HG02798 (cell line): Measurements from ENCODE around the gene SLC22A2.
"Not testable (repeated sequence)": the region's sequence is repeated elsewhere in the genome, so short reads cannot be mapped to it uniquely, and the experiment has no call there.

Experiments used
- ATAC-seq: cut with Tn5 transposase; IDR thresholded peaks from one replicate; pipeline ENCODE4 v1.9.1; 2021; ENCODE audit warnings: mild to moderate bottlenecking; ENCODE audit not compliant: unreplicated experiment, poor library complexity

Gene SLC22A2

GRCh38 chr6:160258346-160259142, at the start of gene SLC22A2:
SLC22A2 (minus strand) TSS chr6:160258821; CDS start chr6:160258757, 64 bp downstream.
- no peak for ATAC-seq

GRCh38 chr6:160305926-160306713, 47.5 kb upstream of the SLC22A2 start:
- ATAC-seq: no peak

DNA sequence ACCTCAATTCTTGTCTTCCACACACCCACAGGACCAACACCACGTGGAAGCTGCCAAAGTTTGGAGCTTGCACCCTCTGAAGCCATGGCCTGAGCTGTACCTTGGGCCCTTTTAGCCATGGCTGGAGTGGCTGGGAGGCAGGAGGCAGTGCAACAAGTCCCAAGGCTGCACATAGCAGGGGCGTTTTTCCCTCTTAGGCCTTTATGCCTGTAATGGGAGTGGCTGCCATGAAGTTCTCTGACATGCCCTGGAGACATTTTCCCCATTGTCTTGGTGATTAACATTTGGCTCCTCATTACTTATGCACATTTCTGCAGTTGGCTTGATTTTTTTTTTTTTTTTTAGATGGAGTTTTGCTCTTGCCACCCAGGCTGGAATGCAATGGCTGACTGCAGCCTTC, 45.2 kb upstream of the SLC22A2 start:
- ATAC-seq: no peak

- not testable (repeated sequence) for ATAC-seq
These were observed 43.9 kb upstream of the SLC22A2 start for GRCh38 chr6:160302431-160303082.

- ATAC-seq: no peak
These were observed 42.7 kb upstream of the SLC22A2 start for GRCh38 chr6:160301339-160301738.

DNA sequence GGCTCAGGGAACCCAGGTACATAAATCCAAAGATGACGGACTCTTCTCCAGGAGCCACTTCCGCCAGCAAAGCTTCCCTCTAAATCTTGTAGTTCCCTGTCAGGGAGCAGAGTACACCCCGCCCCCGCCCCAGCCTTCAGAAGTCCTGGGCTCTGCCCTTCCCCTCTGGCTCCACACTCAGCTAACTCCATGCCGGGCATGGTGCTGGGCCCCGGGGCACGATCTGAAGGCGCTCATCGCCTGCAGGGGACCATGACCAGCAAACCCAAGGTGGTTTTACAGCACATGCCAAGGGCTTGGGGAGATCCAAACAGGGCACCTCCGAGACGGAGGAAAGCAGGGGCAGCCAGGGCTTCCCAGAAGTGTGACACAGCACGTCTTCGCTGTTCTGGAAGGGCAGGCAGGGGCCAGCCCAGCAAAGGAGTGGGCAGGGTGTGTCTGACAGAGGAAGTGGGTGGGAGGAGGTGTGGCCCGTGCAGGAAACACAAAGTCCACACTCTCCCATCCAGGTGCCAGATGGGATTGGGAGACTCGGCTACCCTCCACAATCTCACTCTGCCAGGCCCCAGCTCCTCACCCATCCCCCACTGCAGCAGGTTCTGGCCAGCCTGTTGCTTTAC, 41.6 kb upstream of the SLC22A2 start:
- ATAC-seq: no peak

- ATAC-seq: no peak
These were observed 40.9 kb upstream of the SLC22A2 start for GRCh38 chr6:160299559-160299958.

DNA sequence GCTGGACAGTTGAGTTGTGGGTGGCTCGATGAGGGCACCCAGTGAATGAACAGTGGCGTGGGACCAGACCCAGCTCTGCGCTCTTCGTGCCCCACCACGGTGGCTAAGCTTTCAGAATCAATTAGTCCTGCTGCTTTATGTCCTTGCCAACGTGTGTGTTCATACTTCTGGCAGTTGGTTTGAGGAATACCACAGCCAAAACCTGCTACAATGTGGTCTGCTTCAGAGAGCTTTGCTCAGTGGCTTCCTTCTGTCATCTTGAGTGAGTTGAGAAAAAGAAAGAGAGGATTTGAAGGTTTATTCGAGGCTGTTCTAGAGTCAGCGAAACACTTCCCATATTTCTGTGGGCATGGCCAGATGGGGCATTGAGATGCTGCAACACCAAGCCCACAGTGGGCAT, 39.5 kb upstream of the SLC22A2 start:
- no peak for ATAC-seq

DNA sequence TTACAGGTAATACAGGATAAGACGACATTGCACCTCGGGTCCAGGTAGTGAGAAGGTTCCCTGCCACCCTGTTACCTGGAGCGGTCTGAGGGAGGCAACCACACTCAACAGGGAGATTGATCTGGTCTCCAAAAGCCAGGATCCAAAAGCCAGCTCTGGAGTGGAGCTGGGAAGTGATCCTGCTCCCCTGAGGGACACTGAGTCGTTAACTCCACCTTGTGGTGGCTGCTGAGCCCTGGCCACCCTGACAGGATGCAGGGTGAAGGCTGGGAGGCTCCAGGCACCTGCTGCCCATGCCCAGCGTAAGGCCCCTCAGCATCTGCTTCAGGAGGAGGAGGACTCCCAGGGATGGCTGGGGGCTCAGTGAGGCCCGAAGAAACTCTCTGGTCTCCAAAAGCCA, 38.7 kb upstream of the SLC22A2 start:
- ATAC-seq: no peak

- no peak for ATAC-seq
These were observed 35.2 kb upstream of the SLC22A2 start for GRCh38 chr6:160293844-160294243.

DNA sequence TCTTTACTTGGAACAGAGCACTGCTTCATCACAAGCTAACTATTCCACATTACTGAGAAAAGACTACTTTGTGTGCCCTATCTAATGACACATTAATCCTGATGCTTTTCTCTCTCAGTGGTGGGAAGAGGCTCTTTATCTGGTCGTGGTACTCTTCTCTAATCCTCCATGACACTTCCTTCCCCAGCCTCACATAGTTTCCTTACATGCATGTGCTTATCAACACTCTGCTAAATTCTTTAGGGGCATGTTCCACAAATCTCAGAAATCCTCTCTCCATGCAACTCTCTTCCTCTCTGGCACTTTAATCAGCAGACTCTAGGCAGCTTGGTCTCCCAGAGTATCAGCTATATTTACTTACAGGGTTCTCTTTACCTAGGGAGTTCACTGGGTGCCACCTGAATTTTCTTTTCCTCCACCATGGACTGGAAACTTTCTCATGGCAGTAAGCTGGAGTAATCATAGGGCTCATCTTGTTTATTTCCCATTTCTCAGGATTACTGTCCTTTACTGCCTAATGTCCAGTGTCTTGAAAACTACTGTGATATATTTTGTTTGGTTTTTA, 27.0 kb upstream of the SLC22A2 start:
- no peak for ATAC-seq

GRCh38 chr6:160284575-160284974, 26.0 kb upstream of the SLC22A2 start:
- no peak for ATAC-seq

DNA sequence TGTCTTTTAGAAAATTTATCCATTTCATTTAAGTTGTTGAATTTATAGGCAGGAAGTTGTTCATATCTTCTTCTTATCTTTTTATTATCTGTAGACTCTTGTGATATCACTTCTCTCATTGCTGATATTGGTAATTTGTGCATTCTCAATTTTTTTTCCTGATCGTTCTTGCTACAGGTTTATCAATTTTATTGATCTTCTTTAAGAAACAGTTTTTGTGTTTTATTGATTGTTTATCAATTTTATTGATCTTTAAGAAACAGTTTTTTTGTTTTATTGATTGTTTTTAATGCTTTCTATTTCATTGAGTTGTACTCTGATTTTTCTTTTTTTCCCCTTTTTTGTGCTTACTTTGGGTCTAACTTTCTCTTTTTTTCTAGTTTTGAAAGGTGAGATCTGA, 23.8 kb upstream of the SLC22A2 start:
- ATAC-seq: no peak

GRCh38 chr6:160279850-160280249, 21.2 kb upstream of the SLC22A2 start:
- ATAC-seq: no peak

DNA sequence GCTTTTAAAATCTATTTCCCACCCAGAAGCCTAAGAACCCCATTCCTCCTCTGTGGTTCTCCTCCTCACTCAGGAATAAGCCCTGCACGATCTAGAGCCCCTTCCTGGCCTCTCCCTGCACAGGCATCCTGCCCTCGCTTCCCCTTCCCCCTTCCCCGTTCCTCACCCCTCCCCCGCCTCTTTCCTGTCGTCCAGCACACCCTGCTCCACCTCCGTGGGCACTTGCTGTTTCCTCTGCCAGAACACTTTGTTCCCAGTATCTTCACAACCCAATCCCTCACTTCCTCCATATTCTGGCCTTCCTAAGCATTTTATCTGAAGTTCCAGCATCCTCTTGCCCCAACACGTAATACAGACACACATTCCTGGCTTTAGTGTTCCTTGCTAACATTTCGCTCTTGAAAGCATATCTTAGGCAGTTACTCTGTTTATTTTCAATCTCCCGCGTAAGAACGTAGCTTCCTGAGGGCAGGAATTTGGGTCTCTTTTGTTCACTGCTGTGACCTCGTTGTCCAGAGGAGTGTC, 20.2 kb upstream of the SLC22A2 start:
- no peak for ATAC-seq

- no peak for ATAC-seq
These were observed 19.7 kb upstream of the SLC22A2 start for GRCh38 chr6:160278311-160278710.

- no peak for ATAC-seq
These were observed 18.9 kb upstream of the SLC22A2 start for GRCh38 chr6:160277546-160277945.

DNA sequence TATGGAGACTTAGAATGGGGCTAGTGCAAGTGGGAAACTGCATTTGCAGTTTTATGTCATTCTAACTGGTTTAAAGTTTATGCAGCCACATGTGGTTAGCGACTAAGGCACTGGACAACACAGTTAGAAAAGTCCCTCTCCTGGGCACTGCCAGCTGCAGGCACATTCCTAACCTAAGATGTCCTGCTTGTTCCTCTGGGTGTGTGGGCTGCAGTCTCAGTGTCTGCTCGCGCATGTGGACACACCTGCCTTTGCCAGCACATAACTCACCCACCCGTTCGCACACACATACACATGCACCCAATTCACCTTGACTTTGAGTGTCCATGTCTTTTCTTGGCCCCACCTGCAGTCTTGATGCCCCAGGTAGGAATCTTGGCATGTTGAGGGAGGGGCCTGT, 18.5 kb upstream of the SLC22A2 start:
- ATAC-seq: no peak

GRCh38 chr6:160276126-160276525, 17.5 kb upstream of the SLC22A2 start:
- ATAC-seq: no peak

DNA sequence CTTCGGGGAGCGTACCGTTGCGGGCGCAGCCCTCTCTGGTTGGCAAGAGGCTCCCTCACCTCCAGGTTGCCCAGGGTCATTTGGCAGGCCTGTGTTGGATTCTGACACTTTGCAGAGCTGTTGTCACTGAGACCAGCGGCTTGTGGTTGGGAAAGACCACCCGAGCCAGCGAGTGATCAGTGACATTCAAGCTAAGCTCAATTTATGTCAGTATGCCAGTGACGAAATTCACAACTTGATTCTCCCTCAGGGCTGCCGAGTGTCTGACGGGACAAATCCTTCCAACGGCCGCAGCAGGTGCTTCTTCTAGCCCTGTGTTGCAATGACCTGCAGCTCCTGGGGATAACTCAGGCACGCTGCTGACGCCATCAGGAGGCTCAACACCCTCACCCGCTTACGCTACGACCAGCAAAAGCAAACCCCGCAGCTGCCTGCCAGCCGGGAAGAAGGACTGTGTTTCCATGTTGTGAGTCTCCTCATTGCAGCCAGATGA, 16.9 kb upstream of the SLC22A2 start:
- ATAC-seq: no peak
